Measurements from ENCODE around the gene ENTHD1.

The ENTHD1 gene

GRCh38 chr22:39802682-39803081 lies 90.9 kb downstream of the ENTHD1 start:
- Histone ChIP-seq H3K27me3 (ENCODE audit: insufficient read depth, low read length) (peaks cover 13% of the 10 kb centered on the region; the same call in 1 of the 2 replicates), H3K27ac (ENCODE audit: low read length) (no peak overlapping the region), H3K9me3 (ENCODE audit: insufficient read depth, low read depth, low read length) (no peaks in the 10 kb centered on the region), H3K36me3 (ENCODE audit: insufficient read depth, low read depth, low read length) (no peaks in the 10 kb centered on the region), H3K4me1 (ENCODE audit: insufficient read depth, low read length) (no peaks in the 10 kb centered on the region; the same call in 1 of the 2 replicates), H3K4me3 (ENCODE audit: low read length) (no peak overlapping the region), H3K9ac (ENCODE audit: low read depth, low read length) (no peak overlapping the region)

- Histone ChIP-seq H3K27ac (ENCODE audit: low read length) (no peak overlapping the region), H3K36me3 (ENCODE audit: insufficient read depth, low read depth, low read length) (no peaks in the 10 kb centered on the region), H3K9me3 (ENCODE audit: insufficient read depth, low read depth, low read length) (no peaks in the 10 kb centered on the region), H3K4me3 (ENCODE audit: low read length) (no peak overlapping the region), H3K4me1 (ENCODE audit: insufficient read depth, low read length) (no peaks in the 10 kb centered on the region), H3K27me3 (ENCODE audit: insufficient read depth, low read length) (peaks cover 13% of the 10 kb centered on the region; the same call in 1 of the 2 replicates), H3K9ac (ENCODE audit: low read depth, low read length) (no peak overlapping the region)
Observed at GRCh38 chr22:39800790-39801520, 92.6 kb downstream of the ENTHD1 start.

- Histone ChIP-seq H3K27ac (ENCODE audit: low read length) (no peak overlapping the region), H3K27me3 (ENCODE audit: insufficient read depth, low read length) (peaks cover 6% of the 10 kb centered on the region; the same call in 1 of the 2 replicates), H3K9me3 (ENCODE audit: insufficient read depth, low read depth, low read length) (no peaks in the 10 kb centered on the region), H3K36me3 (ENCODE audit: insufficient read depth, low read depth, low read length) (no peaks in the 10 kb centered on the region), H3K4me1 (ENCODE audit: insufficient read depth, low read length) (no peaks in the 10 kb centered on the region), H3K4me3 (ENCODE audit: low read length) (no peak overlapping the region), H3K9ac (ENCODE audit: low read depth, low read length) (no peak overlapping the region)
Observed at GRCh38 chr22:39797528-39798147, 95.9 kb downstream of the ENTHD1 start.

- Histone ChIP-seq H3K4me1 (ENCODE audit: insufficient read depth, low read length) (no peaks in the 10 kb centered on the region), H3K4me3 (ENCODE audit: low read length) (no peak overlapping the region), H3K9ac (ENCODE audit: low read depth, low read length) (no peak overlapping the region), H3K9me3 (ENCODE audit: insufficient read depth, low read depth, low read length) (no peaks in the 10 kb centered on the region), H3K27ac (ENCODE audit: low read length) (no peak overlapping the region), H3K36me3 (ENCODE audit: insufficient read depth, low read depth, low read length) (no peaks in the 10 kb centered on the region), H3K27me3 (ENCODE audit: insufficient read depth, low read length) (no peaks in the 10 kb centered on the region; the same call in 1 of the 2 replicates)
Observed at GRCh38 chr22:39789788-39790187, 103.8 kb downstream of the ENTHD1 start.

GRCh38 chr22:39785232-39785631 lies 108.3 kb downstream of the ENTHD1 start:
- no peaks in the 10 kb centered on the region; the same call in 1 of the 2 replicates for H3K27me3 ChIP-seq (ENCODE audit: insufficient read depth, low read length)
- H3K9me3 ChIP-seq (ENCODE audit: insufficient read depth, low read depth, low read length), result no peaks in the 10 kb centered on the region
- H3K4me3 ChIP-seq (ENCODE audit: low read length), result no peak overlapping the region
- H3K36me3 ChIP-seq (ENCODE audit: insufficient read depth, low read depth, low read length), result no peaks in the 10 kb centered on the region
- no peak overlapping the region for H3K27ac ChIP-seq (ENCODE audit: low read length)
- no peak overlapping the region for H3K9ac ChIP-seq (ENCODE audit: low read depth, low read length)
- no peaks in the 10 kb centered on the region for H3K4me1 ChIP-seq (ENCODE audit: insufficient read depth, low read length)

- H3K9me3 ChIP-seq (ENCODE audit: insufficient read depth, low read depth, low read length), result no peaks in the 10 kb centered on the region
- no peaks in the 10 kb centered on the region for H3K4me1 ChIP-seq (ENCODE audit: insufficient read depth, low read length)
- H3K9ac ChIP-seq (ENCODE audit: low read depth, low read length), result no peak overlapping the region
- no peak overlapping the region for H3K27ac ChIP-seq (ENCODE audit: low read length)
- H3K27me3 ChIP-seq (ENCODE audit: insufficient read depth, low read length), result no peaks in the 10 kb centered on the region
- no peak overlapping the region for H3K4me3 ChIP-seq (ENCODE audit: low read length)
- H3K36me3 ChIP-seq (ENCODE audit: insufficient read depth, low read depth, low read length), result no peaks in the 10 kb centered on the region
Observed at GRCh38 chr22:39777716-39778454, 115.7 kb downstream of the ENTHD1 start.

- no peak overlapping the region for H3K4me3 ChIP-seq (ENCODE audit: low read length)
- no peaks in the 10 kb centered on the region for H3K9me3 ChIP-seq (ENCODE audit: insufficient read depth, low read depth, low read length)
- H3K9ac ChIP-seq (ENCODE audit: low read depth, low read length), result no peak overlapping the region
- H3K4me1 ChIP-seq (ENCODE audit: insufficient read depth, low read length), result no peaks in the 10 kb centered on the region
- no peaks in the 10 kb centered on the region for H3K36me3 ChIP-seq (ENCODE audit: insufficient read depth, low read depth, low read length)
- H3K27ac ChIP-seq (ENCODE audit: low read length), result no peak overlapping the region
- H3K27me3 ChIP-seq (ENCODE audit: insufficient read depth, low read length), result no peaks in the 10 kb centered on the region
Observed at GRCh38 chr22:39776295-39777009, 117.1 kb downstream of the ENTHD1 start.

- Histone ChIP-seq H3K36me3 (ENCODE audit: insufficient read depth, low read depth, low read length) (no peaks in the 10 kb centered on the region), H3K27me3 (ENCODE audit: insufficient read depth, low read length) (no peaks in the 10 kb centered on the region), H3K4me1 (ENCODE audit: insufficient read depth, low read length) (no peaks in the 10 kb centered on the region), H3K9me3 (ENCODE audit: insufficient read depth, low read depth, low read length) (no peaks in the 10 kb centered on the region), H3K4me3 (ENCODE audit: low read length) (no peak overlapping the region), H3K9ac (ENCODE audit: low read depth, low read length) (no peak overlapping the region), H3K27ac (ENCODE audit: low read length) (no peak overlapping the region)
Observed at GRCh38 chr22:39773976-39774539, 119.5 kb downstream of the ENTHD1 start.

- no peaks in the 10 kb centered on the region for H3K9me3 ChIP-seq (ENCODE audit: insufficient read depth, low read depth, low read length)
- no peak overlapping the region for H3K4me3 ChIP-seq (ENCODE audit: low read length)
- no peak overlapping the region for H3K9ac ChIP-seq (ENCODE audit: low read depth, low read length)
- no peaks in the 10 kb centered on the region for H3K4me1 ChIP-seq (ENCODE audit: insufficient read depth, low read length)
- H3K36me3 ChIP-seq (ENCODE audit: insufficient read depth, low read depth, low read length), result no peaks in the 10 kb centered on the region
- no peaks in the 10 kb centered on the region for H3K27me3 ChIP-seq (ENCODE audit: insufficient read depth, low read length)
- no peak overlapping the region for H3K27ac ChIP-seq (ENCODE audit: low read length)
Observed at GRCh38 chr22:39773503-39773902, 120.1 kb downstream of the ENTHD1 start.

- Histone ChIP-seq H3K27ac (ENCODE audit: low read length) (no peak overlapping the region), H3K27me3 (ENCODE audit: insufficient read depth, low read length) (no peaks in the 10 kb centered on the region; the same call in 1 of the 2 replicates), H3K4me1 (ENCODE audit: insufficient read depth, low read length) (no peaks in the 10 kb centered on the region), H3K9me3 (ENCODE audit: insufficient read depth, low read depth, low read length) (no peaks in the 10 kb centered on the region), H3K36me3 (ENCODE audit: insufficient read depth, low read depth, low read length) (no peaks in the 10 kb centered on the region), H3K4me3 (ENCODE audit: low read length) (no peak overlapping the region), H3K9ac (ENCODE audit: low read depth, low read length) (no peak overlapping the region)
Observed at GRCh38 chr22:39771486-39771885, 122.1 kb downstream of the ENTHD1 start.

- H3K9ac ChIP-seq (ENCODE audit: low read depth, low read length), result no peak overlapping the region
- no peaks in the 10 kb centered on the region for H3K9me3 ChIP-seq (ENCODE audit: insufficient read depth, low read depth, low read length)
- H3K4me3 ChIP-seq (ENCODE audit: low read length), result no peak overlapping the region
- no peak overlapping the region for H3K27ac ChIP-seq (ENCODE audit: low read length)
- H3K36me3 ChIP-seq (ENCODE audit: insufficient read depth, low read depth, low read length), result no peaks in the 10 kb centered on the region
- no peaks in the 10 kb centered on the region; the same call in 1 of the 2 replicates for H3K27me3 ChIP-seq (ENCODE audit: insufficient read depth, low read length)
- no peaks in the 10 kb centered on the region for H3K4me1 ChIP-seq (ENCODE audit: insufficient read depth, low read length)
Observed at GRCh38 chr22:39765661-39766060, 127.9 kb downstream of the ENTHD1 start.
